Measurements from ENCODE around the gene MID1.

MID1 gene

DNA sequence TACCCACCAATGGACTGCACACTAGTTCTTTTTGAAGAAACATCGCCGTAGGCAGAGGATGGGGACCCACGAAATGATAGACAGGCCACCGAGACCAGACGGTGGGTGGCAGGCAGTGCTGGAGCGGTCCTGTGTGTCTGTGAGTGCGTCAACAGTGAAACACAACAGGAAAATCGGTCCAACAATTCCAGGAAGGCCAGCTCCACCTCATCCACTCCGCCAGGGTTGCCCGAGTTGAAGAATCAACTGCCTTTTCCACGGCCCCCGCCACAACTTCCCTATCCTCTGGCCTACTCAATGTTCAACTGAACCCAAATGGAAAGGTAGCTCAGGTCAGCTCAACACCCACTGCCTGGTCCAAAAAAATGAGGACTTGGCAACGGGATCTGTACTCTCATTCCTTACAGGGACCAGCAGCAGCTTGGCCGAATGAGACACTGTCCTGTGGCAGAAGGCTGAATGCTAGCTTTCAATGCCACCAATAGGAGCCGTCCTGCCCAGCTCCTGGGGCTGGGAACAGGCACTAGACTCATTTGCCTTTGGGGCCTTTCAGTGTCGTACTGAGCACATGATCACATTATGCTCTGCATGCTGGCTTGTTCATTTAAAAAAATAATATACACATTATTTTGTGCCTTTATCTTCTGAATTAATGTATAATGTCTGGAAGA, 43.5 kb downstream of the MID1 start:
- no peak for DNase-seq

GRCh38 chrX:10576186-10576585, 44.2 kb downstream of the MID1 start:
- no peak for DNase-seq

DNA sequence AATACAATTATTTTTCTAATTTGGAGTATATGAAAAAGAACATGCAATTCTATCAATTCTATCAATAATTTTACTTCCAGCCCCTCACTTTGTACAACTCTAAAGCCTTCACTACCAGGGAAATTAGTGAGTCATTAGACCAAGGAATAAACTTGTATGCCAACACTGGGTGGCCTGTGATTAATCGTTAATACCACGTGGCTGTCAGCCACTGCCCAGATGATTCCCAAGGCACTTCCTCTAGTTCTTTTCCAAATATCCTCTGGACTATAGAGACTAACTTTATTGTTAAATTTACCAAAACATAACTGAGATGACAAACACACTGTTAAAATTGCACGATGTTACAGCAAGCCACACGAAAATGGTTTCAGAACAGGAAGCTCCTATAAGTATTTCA, 45.7 kb downstream of the MID1 start:
- DNase-seq: no peak

DNA sequence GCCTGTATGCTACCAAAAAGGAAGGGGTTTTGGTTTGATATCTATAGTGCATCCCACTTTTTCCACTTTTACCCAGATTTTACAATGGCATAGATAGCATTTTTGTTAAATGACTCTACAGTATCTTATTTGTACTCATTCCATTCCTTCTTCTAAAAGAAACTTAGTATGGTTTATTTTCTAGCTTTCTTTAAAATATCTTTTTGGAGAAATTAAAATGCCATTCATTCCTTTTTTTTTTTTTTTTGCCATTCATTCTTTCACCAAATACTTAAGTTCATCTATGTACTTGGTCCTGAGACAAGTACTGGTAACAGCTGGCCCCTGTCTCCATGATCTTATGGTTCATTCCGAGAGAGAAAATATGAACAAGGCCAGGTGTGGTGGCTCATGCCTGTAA, 49.1 kb downstream of the MID1 start:
- DNase-seq: no peak

- DNase-seq: no peak
These were observed 49.8 kb downstream of the MID1 start for GRCh38 chrX:10570601-10571000.

DNA sequence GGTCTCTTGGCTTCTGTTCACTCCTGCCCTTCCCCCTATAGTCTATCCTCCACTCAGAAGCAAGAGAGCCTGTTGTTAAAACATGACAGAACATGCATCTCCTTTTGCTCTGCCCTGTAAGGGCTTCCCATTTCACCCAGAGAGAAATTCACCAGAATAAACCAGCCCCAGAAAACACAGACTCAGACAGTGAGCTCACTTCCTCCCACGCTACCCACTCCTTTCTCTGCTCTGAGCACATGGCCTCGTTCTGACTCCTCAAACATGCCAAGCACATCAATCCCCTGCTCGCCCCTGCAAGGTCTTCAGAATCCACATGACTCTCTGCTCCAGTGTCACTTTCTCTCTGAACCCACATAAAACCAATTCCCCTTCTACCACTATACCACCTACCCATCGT, 50.4 kb downstream of the MID1 start:
- no peak for DNase-seq

DNA sequence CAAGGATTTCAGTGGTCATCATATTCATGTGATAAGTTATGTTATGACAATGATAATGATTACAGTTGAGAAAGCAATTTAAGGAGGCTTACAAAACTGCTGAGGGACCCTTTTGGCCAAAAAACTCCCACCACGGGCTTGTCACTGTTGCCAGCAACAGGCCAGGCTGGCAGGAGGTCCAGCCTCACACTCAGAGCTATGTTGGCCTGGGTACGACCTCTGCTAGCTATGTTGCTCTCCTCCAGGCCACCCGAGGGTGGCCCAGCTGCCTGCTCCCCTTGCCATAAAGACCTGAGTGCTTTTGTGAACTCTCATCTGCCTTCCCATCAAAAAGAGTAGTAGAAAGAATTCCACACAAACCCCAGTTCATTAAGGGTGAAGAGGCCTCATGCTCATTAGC, 52.0 kb downstream of the MID1 start:
- no peak for DNase-seq

- no peak for DNase-seq
These were observed 53.2 kb downstream of the MID1 start for GRCh38 chrX:10567136-10567535.

- DNase-seq: no peak
These were observed 53.7 kb downstream of the MID1 start for GRCh38 chrX:10566716-10567097.

GRCh38 chrX:10564484-10564883, 55.9 kb downstream of the MID1 start:
- DNase-seq: no peak

- no peak for DNase-seq
These were observed 63.2 kb downstream of the MID1 start for GRCh38 chrX:10557166-10557565.

DNA sequence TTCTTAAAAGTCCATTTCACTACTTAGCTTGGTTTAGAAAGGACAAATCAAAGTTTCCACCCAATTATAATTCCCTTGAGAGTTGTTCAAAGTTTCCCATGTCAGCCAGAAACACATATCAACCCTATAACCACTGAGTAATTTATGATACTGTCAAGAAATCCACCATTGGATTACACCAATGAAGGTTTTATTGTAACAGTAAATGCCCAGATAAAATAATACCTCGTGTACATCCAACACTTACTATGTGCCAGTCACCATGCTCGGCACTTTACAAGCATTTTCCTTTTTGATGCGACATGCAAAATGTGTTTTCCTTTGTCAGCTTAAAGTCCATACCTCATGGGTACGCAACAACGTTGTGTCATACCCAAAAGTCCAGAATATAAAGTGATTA, 64.0 kb downstream of the MID1 start:
- no peak for DNase-seq

DNA sequence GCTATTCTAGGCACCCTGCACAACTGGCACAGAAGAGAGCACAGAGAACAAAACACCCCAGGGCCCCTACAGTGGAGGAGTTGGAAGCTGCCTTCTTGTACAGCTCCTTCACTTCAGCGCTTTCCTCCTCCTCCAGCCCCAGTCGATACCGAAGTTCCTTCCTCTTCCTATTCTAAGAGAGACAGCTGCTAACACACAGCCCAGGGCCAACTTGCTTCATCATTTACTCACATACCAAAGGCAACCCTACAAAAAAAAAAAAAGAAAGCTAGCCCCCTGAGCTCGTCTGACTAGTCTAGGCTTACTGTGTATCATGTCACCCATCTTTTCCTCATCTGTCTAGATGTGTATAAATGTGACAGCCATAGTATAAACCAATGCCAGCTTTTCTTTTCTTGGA, 64.5 kb downstream of the MID1 start:
- DNase-seq: no peak

GRCh38 chrX:10554612-10555270, 65.6 kb downstream of the MID1 start:
- no peak for DNase-seq

DNA sequence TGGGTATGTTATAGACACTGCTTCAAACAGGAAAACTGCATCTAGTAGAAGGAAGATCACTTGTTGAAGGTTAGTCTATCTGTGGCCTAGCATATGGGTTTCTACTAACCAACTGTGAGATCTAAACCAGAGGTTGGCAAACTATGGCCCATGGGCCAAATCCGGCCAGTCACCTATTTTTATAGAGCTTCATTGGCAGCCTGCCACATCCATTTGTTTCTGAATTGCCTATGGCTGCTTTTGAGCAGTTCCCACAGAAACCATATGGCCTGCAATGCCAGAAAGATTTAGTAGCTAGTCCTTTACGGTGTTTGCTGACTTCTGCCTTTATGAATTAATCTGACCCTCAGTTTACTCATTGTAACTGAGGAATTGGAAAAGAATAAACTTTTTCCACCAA, 71.1 kb downstream of the MID1 start:
- no peak for DNase-seq

DNA sequence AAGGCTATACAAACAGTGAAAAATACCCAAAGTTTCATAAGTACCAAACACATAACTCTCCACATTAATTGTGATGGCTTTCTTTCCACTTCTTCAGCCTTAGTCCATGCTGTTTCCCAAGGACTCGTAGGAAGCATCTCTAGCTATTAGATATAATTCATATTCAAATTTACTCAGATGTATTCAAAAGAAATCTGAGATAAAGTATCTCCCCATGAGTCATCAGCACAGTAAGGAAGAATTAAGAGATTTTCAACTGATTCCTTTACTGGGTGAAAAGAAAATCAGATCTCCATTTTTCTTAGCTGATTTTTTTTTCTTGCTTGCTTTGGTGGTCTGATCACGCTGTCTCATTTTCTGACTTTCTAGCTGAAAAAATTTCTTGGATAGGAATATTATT, 71.7 kb downstream of the MID1 start:
- DNase-seq: no peak

- DNase-seq: no peak
These were observed 74.5 kb downstream of the MID1 start for GRCh38 chrX:10545882-10546281.

DNA sequence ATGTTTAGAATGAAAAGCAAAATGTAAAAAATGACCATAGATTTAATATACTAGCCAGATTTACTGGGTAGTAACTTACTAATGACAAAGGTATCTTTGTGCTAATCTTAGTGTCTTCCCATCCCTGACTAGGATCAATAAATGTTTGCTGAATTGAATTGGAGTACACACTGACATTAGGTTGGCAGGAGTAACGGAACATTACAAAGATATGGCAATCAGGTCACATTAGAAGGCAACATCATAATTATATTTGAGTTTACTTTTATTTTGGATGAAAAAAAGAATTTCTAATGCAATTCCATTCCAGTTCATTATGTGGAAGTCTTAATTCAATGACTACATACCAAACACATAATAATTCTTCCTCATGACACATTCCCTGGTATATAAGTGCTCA, 77.8 kb downstream of the MID1 start:
- DNase-seq: no peak

DNA sequence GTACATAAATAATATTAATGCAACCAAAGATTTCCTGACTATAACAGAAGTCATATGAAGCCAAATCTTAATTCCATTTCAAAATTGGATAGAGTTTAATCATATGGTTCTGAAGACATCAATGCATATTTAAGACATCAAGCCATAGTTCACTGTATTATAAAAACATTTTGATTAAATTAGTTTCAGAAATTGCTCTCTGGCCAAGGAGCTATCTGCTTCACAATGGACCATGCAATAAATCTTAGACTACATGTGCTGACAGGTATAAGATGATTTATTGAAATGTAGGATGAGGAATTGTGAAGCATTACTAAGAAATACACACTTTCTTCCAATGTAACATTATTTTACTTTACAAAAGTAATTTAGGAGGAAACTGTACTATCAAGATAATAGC, 81.6 kb downstream of the MID1 start:
- no peak for DNase-seq

GRCh38 chrX:10537308-10537707, 83.1 kb downstream of the MID1 start:
- no peak for DNase-seq

DNA sequence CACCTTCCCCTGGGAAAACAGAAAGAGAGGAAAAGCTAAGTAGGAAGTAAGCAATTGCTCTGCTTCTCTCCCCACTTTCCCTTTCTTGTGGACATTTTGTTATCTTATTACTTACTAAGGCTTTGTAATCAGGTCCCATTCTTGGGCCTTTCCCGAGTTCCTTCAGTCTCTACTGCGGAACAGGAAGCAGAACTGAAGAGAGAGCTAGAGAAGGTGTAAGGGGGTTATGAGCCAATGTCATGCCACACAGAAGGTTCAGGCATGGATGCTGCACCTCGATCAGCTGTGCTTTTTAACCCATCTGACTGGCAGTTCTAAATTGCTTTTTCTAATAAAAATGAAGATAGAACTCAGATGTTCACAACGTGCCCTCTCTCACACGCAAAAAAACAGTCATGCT, 83.6 kb downstream of the MID1 start:
- no peak for DNase-seq

DNA sequence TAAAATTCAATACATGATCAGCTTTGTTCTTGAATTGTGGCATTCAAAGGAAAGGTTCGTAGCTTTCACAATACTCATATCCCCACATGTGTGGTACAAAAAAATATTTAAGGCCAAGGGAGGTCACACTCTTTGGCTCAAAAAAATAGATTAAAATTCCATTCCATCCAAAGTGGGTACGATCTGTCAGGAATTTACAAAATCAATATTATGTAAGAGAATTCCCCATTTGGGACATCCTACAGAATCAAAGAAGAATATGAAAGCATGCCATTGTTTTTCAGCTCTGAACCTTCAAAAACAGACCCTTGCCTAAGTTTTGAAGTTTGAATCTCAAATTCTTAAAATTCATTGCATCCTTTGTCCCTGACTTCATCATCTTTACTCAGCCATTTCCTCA, 85.8 kb downstream of the MID1 start:
- no peak for DNase-seq

DNA sequence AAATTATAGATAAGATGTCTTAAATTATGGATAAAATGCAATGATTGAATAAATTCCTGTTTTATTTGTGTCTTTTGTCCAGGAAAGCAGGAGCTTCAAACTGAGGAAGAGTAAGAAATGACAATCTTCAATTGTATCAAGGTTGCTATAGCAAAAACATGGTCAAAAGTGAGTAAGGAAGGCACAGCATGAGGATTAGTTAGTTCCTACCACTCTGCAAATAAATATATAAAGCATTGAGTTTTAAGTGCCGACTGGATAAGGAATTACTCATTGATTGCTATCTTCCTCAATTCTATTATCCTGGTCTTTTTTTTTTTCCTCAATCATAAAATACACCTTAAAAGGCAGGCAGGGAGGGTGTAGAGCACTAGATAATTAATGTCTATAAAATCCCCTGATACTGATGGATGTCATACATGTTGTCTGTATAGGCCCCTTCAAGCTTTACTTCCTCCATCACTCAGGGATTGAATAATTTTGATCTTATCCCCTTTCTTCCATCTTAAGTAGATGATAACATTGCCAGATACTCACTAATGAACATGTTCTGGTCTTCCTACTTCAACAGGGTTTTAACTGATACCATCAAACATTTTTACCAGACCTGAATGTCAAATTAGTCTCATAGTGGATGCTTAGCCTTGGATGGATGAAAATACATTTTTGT, 86.6 kb downstream of the MID1 start:
- no peak for DNase-seq

DNA sequence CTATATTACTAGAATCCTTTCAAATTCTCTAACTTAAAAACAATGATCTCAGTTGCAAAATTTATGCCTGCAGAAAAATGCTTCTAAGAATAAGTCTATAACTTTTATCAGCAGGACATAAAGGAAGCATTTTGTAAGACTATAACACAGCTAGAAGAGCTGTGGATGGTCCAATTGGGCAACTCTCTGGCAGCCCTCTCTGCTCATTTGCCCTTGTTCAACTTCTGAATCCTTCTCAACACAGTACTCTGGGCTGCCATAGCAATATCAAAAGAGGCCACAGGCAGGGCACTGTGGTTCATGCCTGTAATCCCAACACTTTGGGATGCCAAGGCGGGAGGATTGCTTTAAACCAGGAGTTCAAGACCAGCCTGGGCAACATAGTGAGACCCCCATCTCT, 88.5 kb downstream of the MID1 start:
- no peak for DNase-seq

DNA sequence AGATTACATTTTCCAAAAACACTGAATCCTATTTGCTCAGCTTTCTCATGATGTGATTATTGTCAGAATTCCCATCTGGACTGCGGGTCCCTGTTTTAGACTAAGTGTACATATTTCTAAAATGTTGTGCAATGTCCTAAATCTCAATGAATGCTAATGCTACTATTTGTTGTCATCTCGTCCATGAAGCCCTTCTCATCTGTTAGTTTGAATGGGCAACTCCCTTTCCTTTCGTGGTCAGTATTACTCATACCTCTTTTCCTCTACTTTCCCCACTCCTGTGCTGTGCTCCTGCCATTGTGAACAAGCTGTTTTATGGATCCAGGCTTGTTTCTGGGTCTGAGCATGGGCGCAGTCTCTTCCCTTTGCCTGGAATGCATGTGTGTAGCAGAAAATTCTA, 91.0 kb downstream of the MID1 start:
- DNase-seq: no peak

All from GOT3 (cell line).